GM23248 (cell line): ENCODE data around the gene USP40. TPM values are rescaled to one million over a fixed set of nuclear protein-coding genes. Genes with fewer than 3 reads are reported as not detected.

Source experiments
- DNase-seq: peaks from one replicate; pipeline ENCODE4 v3.0.0-alpha.2; 2015
- H2AFZ ChIP-seq: fragments of 200-600 bp; sonication (generic); 2 replicates; pipeline ENCODE4 v1.6.1; 2016; ENCODE audit warnings: antibody characterized with exemption
- H3F3A ChIP-seq: fragments of 200-600 bp; sonication (generic); 2 replicates; pipeline ENCODE4 v1.6.1; 2016; ENCODE audit warnings: mild to moderate bottlenecking, antibody characterized with exemption, mixed run types; ENCODE audit not compliant: insufficient read depth
- H3K27ac ChIP-seq: fragments of 200-600 bp; sonication (generic); 2 replicates; pipeline ENCODE4 v1.5.1; 2016; ENCODE audit warnings: mild to moderate bottlenecking
- H3K27me3 ChIP-seq: fragments of 200-600 bp; sonication (generic); replicated peaks from 2 replicates; pipeline ENCODE4 v1.6.1; 2016; ENCODE audit warnings: mild to moderate bottlenecking; ENCODE audit not compliant: insufficient read depth
- H3K36me3 ChIP-seq: fragments of 200-600 bp; sonication (generic); 2 replicates; pipeline ENCODE4 v1.6.1; 2016; ENCODE audit warnings: low read depth, mild to moderate bottlenecking
- H3K4me1 ChIP-seq: fragments of 200-600 bp; sonication (generic); 2 replicates; pipeline ENCODE4 v1.6.1; 2016; ENCODE audit warnings: mild to moderate bottlenecking; ENCODE audit not compliant: insufficient read depth
- H3K4me2 ChIP-seq: fragments of 200-600 bp; sonication (generic); one replicate; pipeline ENCODE4 v1.6.1; 2016; ENCODE audit warnings: mild to moderate bottlenecking; ENCODE audit not compliant: unreplicated experiment
- H3K4me3 ChIP-seq: fragments of 200-600 bp; sonication (generic); 2 replicates; pipeline ENCODE4 v1.5.1; 2016; ENCODE audit warnings: mild to moderate bottlenecking
- H3K79me2 ChIP-seq: fragments of 200-600 bp; sonication (generic); 2 replicates; pipeline ENCODE4 v1.6.1; 2016; ENCODE audit warnings: mild to moderate bottlenecking; ENCODE audit not compliant: insufficient read depth
- H3K9ac ChIP-seq: fragments of 200-600 bp; sonication (generic); 2 replicates; pipeline ENCODE4 v1.6.1; 2016; ENCODE audit warnings: mild to moderate bottlenecking
- H3K9me2 ChIP-seq: fragments of 200-600 bp; sonication (generic); 2 replicates; pipeline ENCODE4 v1.6.1; 2016; ENCODE audit warnings: mixed run types, mild to moderate bottlenecking, moderate library complexity; ENCODE audit not compliant: insufficient read depth
- H3K9me3 ChIP-seq: fragments of 200-600 bp; sonication (generic); one replicate; pipeline ENCODE4 v1.6.1; 2017; ENCODE audit warnings: low read depth
- H4K20me1 ChIP-seq: fragments of 200-600 bp; sonication (generic); 2 replicates; pipeline ENCODE4 v1.6.0; 2016; ENCODE audit not compliant: insufficient read depth
- EZH2 ChIP-seq: fragments of 200-600 bp; sonication (generic); IDR thresholded peaks from 2 replicates; pipeline ENCODE4 v1.6.1; 2018; ENCODE audit warnings: antibody characterized with exemption, mild to moderate bottlenecking; ENCODE audit not compliant: insufficient read depth, poor library complexity, severe bottlenecking
- EZH2phosphoT487 ChIP-seq: fragments of 200-600 bp; sonication (generic); IDR thresholded peaks from 2 replicates; pipeline ENCODE4 v1.6.1; 2018; ENCODE audit warnings: antibody characterized with exemption, moderate library complexity, mild to moderate bottlenecking, low read depth; ENCODE audit not compliant: insufficient read depth
- WGBS, 2 experiments: methylation state at CpG; one replicate each; pipeline ENCODE4 v1.1.6; 2015 to 2017; ENCODE audit warnings: low lambda C conversion rate in 2 of 2, low coverage in 1 of 2; ENCODE audit errors: missing lambda C conversion rate in 2 of 2; 5-methylcytosine and 5-hydroxymethylcytosine counted together
- in situ Hi-C: fragments of 300-500 bp; cut with MboI; formaldehyde crosslinking; loops from 2 replicates; pipeline ENCODE4 v1.15.0; 2020
- polyA plus RNA-seq: library from polyadenylated mRNA; unstranded; fragments of >200 nt; fragmentation: Nextera tagmentation; extraction: Ambion mirVana; gene quantifications from 2 replicates; pipeline ENCODE4 v1.2.1, GENCODE V29; 2016
- total RNA-seq: library from RNA; depleted of rRNA; stranded (reverse); fragments of >200 nt; shearing (Covaris generic); gene quantifications from 2 replicates; pipeline ENCODE4 v1.2.3, GENCODE V29; 2014

The USP40 gene
- total and polyA plus RNA-seq, 2 experiments from 2014 or later: 25.1 to 31.0 TPM

DNA sequence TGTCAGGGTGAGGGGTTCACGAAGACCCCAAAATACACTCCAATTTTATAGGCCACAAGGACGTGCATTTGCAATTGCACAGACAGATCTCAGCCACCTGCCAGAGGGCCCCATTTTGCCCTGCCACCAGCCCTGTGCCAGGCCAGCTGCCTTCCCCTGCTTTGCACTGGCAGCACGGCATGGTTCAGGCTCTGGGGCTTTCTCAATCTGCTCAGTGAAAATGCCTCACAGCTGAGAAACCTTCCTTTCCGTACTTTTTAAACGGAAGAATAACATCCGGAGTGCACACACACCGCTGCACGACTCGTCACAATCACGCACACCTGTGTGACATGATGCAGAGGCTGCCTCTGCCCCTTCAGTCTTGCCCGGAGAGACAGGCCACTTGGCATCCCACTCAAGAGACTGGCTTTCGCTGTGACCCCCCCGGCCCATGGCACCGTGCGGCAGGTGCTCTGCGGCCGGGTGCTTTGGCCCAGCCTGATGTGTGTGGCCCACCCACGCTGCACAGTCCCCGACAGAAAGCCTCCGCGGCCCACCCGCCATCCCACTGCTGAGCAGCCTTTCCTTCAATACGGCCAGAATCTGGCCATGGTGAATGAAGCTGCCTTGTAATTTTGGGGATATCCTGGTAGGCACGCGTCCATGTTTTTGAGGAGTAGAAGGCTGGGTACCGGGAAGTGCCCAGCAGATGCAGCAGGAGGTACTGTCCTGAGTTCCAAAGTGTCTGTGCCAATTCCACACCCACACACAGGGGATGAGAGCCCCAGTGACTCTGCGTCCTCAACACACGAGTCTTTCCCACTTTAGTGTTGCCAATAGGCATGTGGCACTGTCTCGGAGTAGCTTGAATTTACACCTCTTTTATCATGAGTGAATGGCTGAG lies 88.8 kb downstream of the USP40 start:
- TF ChIP-seq EZH2phosphoT487 (no peak), EZH2 (no peak)
- H4K20me1 ChIP-seq: no peaks in the 10 kb centered on the region
- H3K9ac ChIP-seq: no peak overlapping the region
- H2AFZ ChIP-seq: no peak overlapping the region
- no peak for DNase-seq
- H3K9me2 ChIP-seq: no peaks in the 10 kb centered on the region
- in situ Hi-C loops: no loop called here
- no peaks in the 10 kb centered on the region for H3K9me3 ChIP-seq
- no peak overlapping the region for H3K4me3 ChIP-seq
- no peaks in the 10 kb centered on the region for H3K27me3 ChIP-seq
- H3K36me3 ChIP-seq: peaks cover 16% of the 10 kb centered on the region; the same call in 1 of the 2 replicates
- 96 to 97% methylated on average over 29 of the region's 29 CpGs for WGBS, 2 experiments
- H3K27ac ChIP-seq: no peak overlapping the region
- H3K4me2 ChIP-seq: no peak overlapping the region
- H3F3A ChIP-seq: no peaks in the 10 kb centered on the region
- H3K4me1 ChIP-seq: no peaks in the 10 kb centered on the region
- H3K79me2 ChIP-seq: no peaks in the 10 kb centered on the region

DNA sequence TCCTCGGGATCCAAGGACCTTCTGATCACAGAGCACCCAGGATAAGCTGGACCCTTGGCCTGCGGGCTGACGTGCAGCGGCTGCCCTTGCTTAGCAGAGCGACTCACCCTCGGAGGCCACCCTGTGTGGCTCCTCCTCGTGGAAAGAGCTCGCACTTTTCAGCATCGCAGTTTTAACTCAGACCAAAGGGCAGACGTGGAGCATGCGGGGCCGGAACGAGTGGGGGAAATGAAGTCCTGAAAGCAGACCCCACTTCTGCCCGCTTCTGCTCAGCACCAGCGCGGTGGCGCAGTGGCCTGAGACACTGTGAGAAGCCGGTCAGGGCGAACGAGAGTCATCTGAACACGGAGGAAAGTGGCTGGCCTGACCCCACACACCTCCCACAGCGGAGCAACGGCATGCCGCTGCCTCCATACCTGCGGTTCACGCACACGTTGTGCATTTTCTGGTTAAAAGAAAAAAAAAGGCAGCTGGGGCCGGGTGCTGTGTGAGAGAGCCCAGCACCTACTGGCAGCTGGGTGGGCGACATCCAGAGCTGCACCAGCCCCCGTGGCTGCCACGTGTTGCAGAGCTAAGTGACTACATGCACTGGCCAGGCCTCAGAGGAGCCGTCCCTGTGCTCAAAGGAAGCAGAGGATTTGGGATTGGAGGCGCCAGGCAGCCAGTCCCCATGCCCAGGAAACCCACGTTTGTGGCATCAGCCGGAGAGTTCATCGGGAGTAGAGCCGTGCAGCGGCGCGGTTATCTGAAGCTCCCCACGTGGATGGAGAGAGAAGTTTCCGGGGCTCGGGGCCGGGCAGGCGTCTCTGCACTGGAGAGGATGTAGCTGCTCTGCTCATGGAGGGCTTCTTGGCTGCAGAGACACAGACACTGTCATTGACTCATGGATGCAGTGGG lies 89.7 kb downstream of the USP40 start:
- in situ Hi-C loops: no loop called here
- H3K9me3 ChIP-seq: no peaks in the 10 kb centered on the region
- TF ChIP-seq EZH2phosphoT487 (no peak), EZH2 (no peak)
- no peak overlapping the region for H2AFZ ChIP-seq
- peaks cover 9% of the 10 kb centered on the region; the same call in 1 of the 2 replicates for H3K36me3 ChIP-seq
- no peaks in the 10 kb centered on the region for H3K9me2 ChIP-seq
- no peak for DNase-seq
- H3K4me1 ChIP-seq: no peaks in the 10 kb centered on the region
- 98% methylated on average over 45 of the region's 45 CpGs for WGBS, 2 experiments
- H3K4me2 ChIP-seq: no peak overlapping the region
- no peak overlapping the region for H3K9ac ChIP-seq
- H3K27ac ChIP-seq: no peak overlapping the region
- no peaks in the 10 kb centered on the region for H3K27me3 ChIP-seq
- H4K20me1 ChIP-seq: no peaks in the 10 kb centered on the region
- no peaks in the 10 kb centered on the region for H3K79me2 ChIP-seq
- no peaks in the 10 kb centered on the region for H3F3A ChIP-seq
- H3K4me3 ChIP-seq: no peak overlapping the region

DNA sequence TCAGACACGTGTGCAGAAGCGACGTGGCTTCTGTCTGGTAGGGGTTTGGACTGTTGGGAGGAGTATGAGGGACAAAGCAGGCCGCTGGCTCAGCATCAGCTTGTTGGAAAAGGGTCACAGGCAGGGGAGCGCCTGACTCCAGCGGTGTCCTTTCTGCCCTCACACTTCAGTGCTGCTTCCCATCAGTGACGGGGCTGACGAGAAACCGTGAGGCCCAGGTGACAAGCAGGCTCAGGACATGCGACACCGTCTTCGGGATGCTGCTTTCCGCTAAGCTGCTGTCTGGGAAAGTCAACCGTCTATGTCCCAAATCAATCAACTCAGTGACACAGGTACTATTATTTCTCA lies 90.5 kb downstream of the USP40 start:
- Histone ChIP-seq H3K36me3 (peaks cover 6% of the 10 kb centered on the region; the same call in 1 of the 2 replicates), H3K79me2 (no peaks in the 10 kb centered on the region), H4K20me1 (no peaks in the 10 kb centered on the region), H3K9me3 (no peaks in the 10 kb centered on the region), H3K9me2 (no peaks in the 10 kb centered on the region), H3K9ac (no peak overlapping the region), H3K27me3 (no peaks in the 10 kb centered on the region), H3K4me1 (no peaks in the 10 kb centered on the region), H2AFZ (no peak overlapping the region), H3K4me3 (no peak overlapping the region), H3K27ac (no peak overlapping the region), H3K4me2 (no peak overlapping the region), H3F3A (no peaks in the 10 kb centered on the region)
- WGBS, 2 experiments: 91 to 92% methylated on average over 14 of the region's 14 CpGs
- in situ Hi-C loops: no loop called here
- TF ChIP-seq EZH2phosphoT487: no peak
- no peak for TF ChIP-seq EZH2
- no peak for DNase-seq

DNA sequence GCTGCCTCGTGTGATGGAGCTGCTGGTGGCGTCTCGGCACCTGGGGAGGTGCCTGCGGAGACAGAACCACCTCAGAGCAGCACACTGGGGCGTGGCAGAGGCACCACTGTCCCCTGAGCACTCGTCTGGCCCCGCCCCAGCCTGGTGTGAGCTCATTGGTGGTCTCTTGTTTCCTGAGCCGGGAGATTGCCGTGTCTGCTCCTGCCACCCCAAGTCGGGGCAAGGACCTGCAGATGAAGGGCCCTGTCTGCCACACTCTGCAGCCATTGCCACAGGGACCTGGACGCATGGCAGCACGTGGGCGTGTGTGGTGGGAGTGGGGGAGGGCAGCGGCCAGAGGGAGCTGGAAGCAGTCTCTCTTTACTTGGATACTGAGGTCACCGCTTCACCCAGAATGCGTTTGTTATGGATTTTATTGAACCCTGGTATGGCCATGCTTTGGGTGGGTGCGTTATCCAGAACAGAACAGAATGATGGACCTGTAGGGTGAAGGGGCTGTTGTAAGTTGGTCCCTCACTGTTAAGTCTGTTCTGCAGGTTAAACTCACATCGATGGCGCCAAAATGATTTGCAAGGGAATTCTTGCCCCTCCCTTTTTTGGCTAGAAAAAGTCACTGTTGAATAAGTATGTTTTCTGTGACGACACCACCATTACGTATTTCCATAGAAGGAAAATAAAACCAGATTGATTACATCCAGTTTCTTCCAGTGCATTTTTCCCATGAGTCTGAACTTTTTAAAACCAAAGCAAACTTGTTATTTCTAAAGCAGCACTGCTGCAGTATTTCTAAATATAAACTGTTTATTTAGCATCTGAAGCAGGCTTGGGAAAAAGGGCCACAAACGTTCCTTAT lies 92.0 kb downstream of the USP40 start:
- Histone ChIP-seq H3K27ac (no peak overlapping the region), H3K4me3 (no peak overlapping the region), H3K9me2 (no peaks in the 10 kb centered on the region), H3K4me1 (no peaks in the 10 kb centered on the region), H4K20me1 (no peaks in the 10 kb centered on the region), H3K79me2 (no peaks in the 10 kb centered on the region), H3K27me3 (no peaks in the 10 kb centered on the region), H3K9ac (no peak overlapping the region), H3K4me2 (no peak overlapping the region), H3K9me3 (no peaks in the 10 kb centered on the region), H2AFZ (no peak overlapping the region), H3K36me3 (peaks cover 4% of the 10 kb centered on the region; the same call in 1 of the 2 replicates), H3F3A (no peaks in the 10 kb centered on the region)
- in situ Hi-C loops: no loop called here
- WGBS, 2 experiments: 82 to 83% methylated on average over 22 of the region's 22 CpGs
- TF ChIP-seq EZH2: no peak
- DNase-seq: no peak
